Measurements from ENCODE around the gene PLSCR2.
"Not testable (repeated sequence)": the region's sequence is repeated elsewhere in the genome, so short reads cannot be mapped to it uniquely, and the experiment has no call there.

The PLSCR2 gene

DNA sequence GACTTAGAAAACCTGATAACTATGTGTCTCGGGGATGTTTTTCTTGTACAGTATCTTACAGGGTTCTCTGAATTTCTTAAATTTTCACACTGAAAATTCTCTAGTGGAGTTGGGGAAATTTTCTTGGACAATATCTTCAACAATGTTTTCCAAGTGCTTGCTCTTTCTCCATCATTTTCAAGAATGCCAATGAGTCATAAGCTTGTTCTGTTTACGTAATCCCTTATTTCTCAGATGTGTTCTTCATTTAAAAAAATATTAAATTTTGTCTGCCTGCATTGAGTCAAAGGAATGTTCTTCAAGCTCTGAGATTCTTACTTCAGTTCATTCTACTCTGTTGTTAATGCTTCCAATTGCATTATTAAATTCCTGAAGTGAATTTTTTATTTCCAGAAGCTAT, 21.9 kb upstream of the PLSCR2 start:
- no peak overlapping the region for H3K27ac ChIP-seq (replicated peaks)
- no peak overlapping the region for H3K4me3 ChIP-seq (replicated peaks; ENCODE audit: insufficient read depth, low read length)
- no peaks in the 10 kb centered on the region for H3K27me3 ChIP-seq (ENCODE audit: insufficient read depth, poor library complexity, severe bottlenecking)
- DNase-seq (ENCODE audit: low read depth in 1 of 2, low spot score in 1 of 2): no peak
- TF ChIP-seq, protein P1, sequence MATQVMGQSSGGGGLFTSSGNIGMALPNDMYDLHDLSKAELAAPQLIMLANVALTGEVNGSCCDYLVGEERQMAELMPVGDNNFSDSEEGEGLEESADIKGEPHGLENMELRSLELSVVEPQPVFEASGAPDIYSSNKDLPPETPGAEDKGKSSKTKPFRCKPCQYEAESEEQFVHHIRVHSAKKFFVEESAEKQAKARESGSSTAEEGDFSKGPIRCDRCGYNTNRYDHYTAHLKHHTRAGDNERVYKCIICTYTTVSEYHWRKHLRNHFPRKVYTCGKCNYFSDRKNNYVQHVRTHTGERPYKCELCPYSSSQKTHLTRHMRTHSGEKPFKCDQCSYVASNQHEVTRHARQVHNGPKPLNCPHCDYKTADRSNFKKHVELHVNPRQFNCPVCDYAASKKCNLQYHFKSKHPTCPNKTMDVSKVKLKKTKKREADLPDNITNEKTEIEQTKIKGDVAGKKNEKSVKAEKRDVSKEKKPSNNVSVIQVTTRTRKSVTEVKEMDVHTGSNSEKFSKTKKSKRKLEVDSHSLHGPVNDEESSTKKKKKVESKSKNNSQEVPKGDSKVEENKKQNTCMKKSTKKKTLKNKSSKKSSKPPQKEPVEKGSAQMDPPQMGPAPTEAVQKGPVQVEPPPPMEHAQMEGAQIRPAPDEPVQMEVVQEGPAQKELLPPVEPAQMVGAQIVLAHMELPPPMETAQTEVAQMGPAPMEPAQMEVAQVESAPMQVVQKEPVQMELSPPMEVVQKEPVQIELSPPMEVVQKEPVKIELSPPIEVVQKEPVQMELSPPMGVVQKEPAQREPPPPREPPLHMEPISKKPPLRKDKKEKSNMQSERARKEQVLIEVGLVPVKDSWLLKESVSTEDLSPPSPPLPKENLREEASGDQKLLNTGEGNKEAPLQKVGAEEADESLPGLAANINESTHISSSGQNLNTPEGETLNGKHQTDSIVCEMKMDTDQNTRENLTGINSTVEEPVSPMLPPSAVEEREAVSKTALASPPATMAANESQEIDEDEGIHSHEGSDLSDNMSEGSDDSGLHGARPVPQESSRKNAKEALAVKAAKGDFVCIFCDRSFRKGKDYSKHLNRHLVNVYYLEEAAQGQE (IDR thresholded peaks at IDR 0.05; ENCODE audit: insufficient replicate concordance, low read depth): no peak
- TF ChIP-seq SPI1 (IDR thresholded peaks at IDR 0.05; ENCODE audit: borderline replicate concordance, low read depth) (no peak), GABPA (IDR thresholded peaks at IDR 0.05; ENCODE audit: low read depth) (no peak), POLR2AphosphoS5 (IDR thresholded peaks at IDR 0.05; ENCODE audit: low read depth) (no peak)
- TF ChIP-seq, protein P2, sequence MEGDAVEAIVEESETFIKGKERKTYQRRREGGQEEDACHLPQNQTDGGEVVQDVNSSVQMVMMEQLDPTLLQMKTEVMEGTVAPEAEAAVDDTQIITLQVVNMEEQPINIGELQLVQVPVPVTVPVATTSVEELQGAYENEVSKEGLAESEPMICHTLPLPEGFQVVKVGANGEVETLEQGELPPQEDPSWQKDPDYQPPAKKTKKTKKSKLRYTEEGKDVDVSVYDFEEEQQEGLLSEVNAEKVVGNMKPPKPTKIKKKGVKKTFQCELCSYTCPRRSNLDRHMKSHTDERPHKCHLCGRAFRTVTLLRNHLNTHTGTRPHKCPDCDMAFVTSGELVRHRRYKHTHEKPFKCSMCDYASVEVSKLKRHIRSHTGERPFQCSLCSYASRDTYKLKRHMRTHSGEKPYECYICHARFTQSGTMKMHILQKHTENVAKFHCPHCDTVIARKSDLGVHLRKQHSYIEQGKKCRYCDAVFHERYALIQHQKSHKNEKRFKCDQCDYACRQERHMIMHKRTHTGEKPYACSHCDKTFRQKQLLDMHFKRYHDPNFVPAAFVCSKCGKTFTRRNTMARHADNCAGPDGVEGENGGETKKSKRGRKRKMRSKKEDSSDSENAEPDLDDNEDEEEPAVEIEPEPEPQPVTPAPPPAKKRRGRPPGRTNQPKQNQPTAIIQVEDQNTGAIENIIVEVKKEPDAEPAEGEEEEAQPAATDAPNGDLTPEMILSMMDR (IDR thresholded peaks at IDR 0.05; ENCODE audit: insufficient read depth, low read length): no peak

DNA sequence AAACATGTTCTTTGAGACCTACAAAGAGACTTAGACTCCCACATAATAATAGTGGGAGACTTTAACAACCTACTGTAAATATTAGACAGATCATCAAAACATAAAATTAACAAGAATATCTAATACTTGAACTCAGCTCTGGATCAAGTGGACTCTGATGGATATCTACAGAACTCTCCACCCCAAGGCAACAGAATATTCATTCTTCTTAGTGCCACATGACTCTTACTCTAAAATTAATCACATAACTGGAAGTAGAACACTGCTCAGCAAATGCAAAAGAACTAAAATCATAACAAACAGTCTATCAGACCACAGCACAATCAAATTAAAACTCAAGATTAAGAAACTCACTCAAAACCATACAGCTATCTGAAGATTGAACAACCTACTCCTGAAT, 15.9 kb upstream of the PLSCR2 start:
- TF ChIP-seq POLR2AphosphoS5 (IDR thresholded peaks at IDR 0.05; ENCODE audit: low read depth): no peak
- TF ChIP-seq, protein P2 (IDR thresholded peaks at IDR 0.05; ENCODE audit: insufficient read depth, low read length): no peak
- TF ChIP-seq SPI1 (IDR thresholded peaks at IDR 0.05; ENCODE audit: borderline replicate concordance, low read depth): no peak
- TF ChIP-seq, protein P1 (IDR thresholded peaks at IDR 0.05; ENCODE audit: insufficient replicate concordance, low read depth): no peak
- TF ChIP-seq GABPA (IDR thresholded peaks at IDR 0.05; ENCODE audit: low read depth): no peak
- Histone ChIP-seq H3K27me3 (ENCODE audit: insufficient read depth, poor library complexity, severe bottlenecking) (no peaks in the 10 kb centered on the region), H3K27ac (replicated peaks) (no peak overlapping the region), H3K4me3 (replicated peaks; ENCODE audit: insufficient read depth, low read length) (no peak overlapping the region)
- DNase-seq (ENCODE audit: low read depth in 1 of 2, low spot score in 1 of 2): no peak

- DNase-seq (ENCODE audit: low read depth in 1 of 2, low spot score in 1 of 2): no peak
- TF ChIP-seq SPI1 (IDR thresholded peaks at IDR 0.05; ENCODE audit: borderline replicate concordance, low read depth): no peak
- TF ChIP-seq, protein P2 (IDR thresholded peaks at IDR 0.05; ENCODE audit: insufficient read depth, low read length): no peak
- TF ChIP-seq GABPA (IDR thresholded peaks at IDR 0.05; ENCODE audit: low read depth): no peak
- TF ChIP-seq POLR2AphosphoS5 (IDR thresholded peaks at IDR 0.05; ENCODE audit: low read depth): no peak
- TF ChIP-seq, protein P1 (IDR thresholded peaks at IDR 0.05; ENCODE audit: insufficient replicate concordance, low read depth): no peak
- Histone ChIP-seq H3K27me3 (ENCODE audit: insufficient read depth, poor library complexity, severe bottlenecking) (no peaks in the 10 kb centered on the region), H3K4me3 (replicated peaks; ENCODE audit: insufficient read depth, low read length) (no peak overlapping the region), H3K27ac (replicated peaks) (no peak overlapping the region)
Measured at GRCh38 chr3:146476094-146476740, 6.9 kb upstream of the PLSCR2 start.

- not testable (repeated sequence) for H3K27me3 ChIP-seq (ENCODE audit: insufficient read depth, poor library complexity, severe bottlenecking); DNase-seq (ENCODE audit: low read depth in 1 of 2, low spot score in 1 of 2); H3K27ac ChIP-seq (replicated peaks); H3K4me3 ChIP-seq (replicated peaks; ENCODE audit: insufficient read depth, low read length)
Measured at GRCh38 chr3:146474976-146475375, 5.6 kb upstream of the PLSCR2 start.

Data from HL-60 (cell line).